Measurements from ENCODE around the gene HRH2.

GRCh38 chr5:175713930-175714329 is 56.1 kb downstream of the HRH2 start:
- TF ChIP-seq CTCF (IDR thresholded peaks at IDR 0.05) = no peak
- TF ChIP-seq POLR2A (IDR thresholded peaks at IDR 0.05) = no peak

All from esophagus squamous epithelium (tissue), 4 donors.